Keratinocyte (primary cell): ENCODE measurements around the gene EDNRA.

ENCODE experiments used
- EZH2 ChIP-seq: IDR thresholded peaks from one replicate; pipeline ENCODE4 v1.6.1; 2012; ENCODE audit warnings: inconsistent platforms, mild to moderate bottlenecking, low read length, moderate library complexity
- TF ChIP-seq, protein P1 (sequence below), 3 experiments: IDR thresholded peaks in 1 of 3; conservative IDR thresholded peaks in 1 of 3; optimal IDR thresholded peaks in 1 of 3; 2 replicates in 2 of 3; 3 replicates in 1 of 3; pipeline versions ENCODE3 to v1.5.1; 2011; ENCODE audit warnings: low read length in 3 of 3, mild to moderate bottlenecking in 3 of 3, moderate library complexity in 2 of 3, control low read depth in 1 of 3, inconsistent platforms in 1 of 3; ENCODE audit not compliant: insufficient read depth in 2 of 3; ENCODE audit errors: extremely low read depth in 1 of 3

DNA sequence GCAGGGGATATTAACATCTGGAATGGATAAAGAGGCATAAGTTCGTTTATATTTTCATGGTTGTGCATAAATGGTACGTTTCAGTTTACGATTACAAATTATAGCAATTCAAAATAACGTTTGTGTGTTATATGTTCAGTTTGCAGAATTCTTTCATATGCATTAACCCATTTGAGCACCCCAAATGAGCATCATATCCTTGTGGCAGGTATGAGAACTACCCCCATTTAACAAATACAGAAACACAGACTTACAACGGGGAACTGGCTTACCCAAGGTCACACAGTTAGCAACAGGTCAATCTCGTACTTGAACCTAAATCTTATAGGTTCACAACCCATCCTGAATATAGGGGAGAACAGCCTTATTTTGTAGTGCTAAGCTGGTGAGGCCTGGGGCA is 33.1 kb downstream of the EDNRA start:
- TF ChIP-seq, protein P1, sequence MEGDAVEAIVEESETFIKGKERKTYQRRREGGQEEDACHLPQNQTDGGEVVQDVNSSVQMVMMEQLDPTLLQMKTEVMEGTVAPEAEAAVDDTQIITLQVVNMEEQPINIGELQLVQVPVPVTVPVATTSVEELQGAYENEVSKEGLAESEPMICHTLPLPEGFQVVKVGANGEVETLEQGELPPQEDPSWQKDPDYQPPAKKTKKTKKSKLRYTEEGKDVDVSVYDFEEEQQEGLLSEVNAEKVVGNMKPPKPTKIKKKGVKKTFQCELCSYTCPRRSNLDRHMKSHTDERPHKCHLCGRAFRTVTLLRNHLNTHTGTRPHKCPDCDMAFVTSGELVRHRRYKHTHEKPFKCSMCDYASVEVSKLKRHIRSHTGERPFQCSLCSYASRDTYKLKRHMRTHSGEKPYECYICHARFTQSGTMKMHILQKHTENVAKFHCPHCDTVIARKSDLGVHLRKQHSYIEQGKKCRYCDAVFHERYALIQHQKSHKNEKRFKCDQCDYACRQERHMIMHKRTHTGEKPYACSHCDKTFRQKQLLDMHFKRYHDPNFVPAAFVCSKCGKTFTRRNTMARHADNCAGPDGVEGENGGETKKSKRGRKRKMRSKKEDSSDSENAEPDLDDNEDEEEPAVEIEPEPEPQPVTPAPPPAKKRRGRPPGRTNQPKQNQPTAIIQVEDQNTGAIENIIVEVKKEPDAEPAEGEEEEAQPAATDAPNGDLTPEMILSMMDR (optimal IDR thresholded peaks at IDR 0.05 in 1 of 3, IDR thresholded peaks at IDR 0.05 in 1 of 3, conservative IDR thresholded peaks at IDR 0.05 in 1 of 3; ENCODE audit: extremely low read depth in 1 of 3, insufficient read depth in 2 of 3, low read length in 3 of 3) = peak in 1 of 3 experiments; percentile 3
- TF ChIP-seq EZH2 = no peak
